Upper lobe of left lung (tissue), 6 donors: ENCODE measurements around the gene SERF2. TPM values are rescaled to one million over a fixed set of nuclear protein-coding genes. Genes with fewer than 3 reads are reported as not detected.
"Not testable (repeated sequence)": the region's sequence is repeated elsewhere in the genome, so short reads cannot be mapped to it uniquely, and the experiment has no call there.

Source experiments
- ATAC-seq, 2 donors: fragments of 200-7000 bp; cut with Tn5 transposase; one replicate each; pipeline ENCODE4 v1.9.1; 2022; ENCODE audit warnings: mild to moderate bottlenecking in 2 of 2, moderate library complexity in 2 of 2; ENCODE audit not compliant: low FRiP score in 2 of 2
- DNase-seq, 2 donors: peaks; one replicate each; pipeline ENCODE4 v3.0.0-alpha.2; 2019 to 2020
- H3K27ac ChIP-seq, 4 donors: fragments of 200-600 bp; sonication (generic); one replicate each; pipeline ENCODE4 v1.5.1; 2016 to 2019
- H3K27me3 ChIP-seq, 4 donors: fragments of 200-600 bp; sonication (generic); one replicate each; pipeline ENCODE4 v1.5.1; 2017 to 2019
- H3K36me3 ChIP-seq, 4 donors: fragments of 200-600 bp; sonication (generic); one replicate each; pipeline ENCODE4 v1.5.1; 2016 to 2019
- H3K4me1 ChIP-seq, 4 donors: fragments of 200-600 bp; sonication (generic); one replicate each; pipeline ENCODE4 v1.5.1; 2018 to 2019
- H3K4me3 ChIP-seq, 4 donors: fragments of 200-600 bp; sonication (generic); one replicate each; pipeline ENCODE4 v1.5.1; 2017 to 2019; ENCODE audit warnings: mild to moderate bottlenecking in 2 of 4, moderate library complexity in 1 of 4
- H3K9me3 ChIP-seq, 4 donors: fragments of 200-600 bp; sonication (generic); one replicate each; pipeline ENCODE4 v1.5.1; 2018 to 2019
- EP300 ChIP-seq, 4 donors: sonication (generic); formaldehyde crosslinking; IDR thresholded peaks; one replicate each; pipeline ENCODE4 v1.5.1; 2017; ENCODE audit warnings: antibody characterized with exemption in 4 of 4, control low read depth in 2 of 4
- POLR2A ChIP-seq, 4 donors: fragments of 450-650 bp; IDR thresholded peaks; one replicate each; pipeline ENCODE4 v1.5.1; 2016 to 2017; ENCODE audit warnings: antibody characterized with exemption in 4 of 4, mild to moderate bottlenecking in 2 of 4
- POLR2AphosphoS5 ChIP-seq, 2 donors: sonication (generic); formaldehyde crosslinking; IDR thresholded peaks; one replicate each; pipeline ENCODE4 v1.5.1; 2017; ENCODE audit warnings: antibody characterized with exemption in 2 of 2
- WGBS, 2 donors: methylation state at CpG; one replicate each; pipeline ENCODE4 v1.1.5; 2017 to 2018; 5-methylcytosine and 5-hydroxymethylcytosine counted together
- total RNA-seq, 6 donors: library from RNA; depleted of rRNA in 4 of 6; stranded (reverse); fragments of >200 nt in 4 of 6; gene quantifications; one replicate each; pipeline versions ENCODE4 v1.1.0 to v1.2.1, GENCODE V29; 2016 to 2021
- TF ChIP-seq, protein P1 (sequence below), 6 experiments: fragments of 450-650 bp in 4 of 6; fragments of 200-600 bp in 2 of 6; sonication (generic) in 2 of 6; IDR thresholded peaks; one replicate each; pipeline ENCODE4 v1.5.1; 2016 to 2019; ENCODE audit warnings: antibody characterized with exemption in 6 of 6
- donor health status: DM: no; HTN: no; CAD: no; lungs with moderate emphysema.
- donor health status: DM: no; HTN: yes; CAD: no; lungs with severe emphysema.

The SERF2 gene
- 1,000 to 10,000 TPM in 1 of 6 donors, 100 to 1,000 TPM in 5; 285 to 1,034 (median 752) TPM for total RNA-seq

GRCh38 chr15:43791993-43792760 is at the start of gene SERF2:
Gene SERF2 (plus strand): TSS chr15:43792320. CDS start chr15:43792377, 57 bp downstream.
- peaks cover 5 to 38% (median 23%) of the 10 kb centered on the region in 4 donors for H3K36me3 ChIP-seq
- peak within 1 kb of the TSS; percentile 95 to 100 (median 98) for H3K27ac ChIP-seq
- no peaks in the 10 kb centered on the region for H3K27me3 ChIP-seq
- peak; percentile 98 to 99 for ATAC-seq
- H3K9me3 ChIP-seq, result no peaks in the 10 kb centered on the region
- TF ChIP-seq POLR2A (IDR thresholded peaks at IDR 0.05) (peak; percentile 97 to 100 (median 98)), EP300 (IDR thresholded peaks at IDR 0.05) (peak in 1 of 4 donors; percentile 73), POLR2AphosphoS5 (IDR thresholded peaks at IDR 0.05) (peak; percentile 99 to 100)
- TF ChIP-seq, protein P1, sequence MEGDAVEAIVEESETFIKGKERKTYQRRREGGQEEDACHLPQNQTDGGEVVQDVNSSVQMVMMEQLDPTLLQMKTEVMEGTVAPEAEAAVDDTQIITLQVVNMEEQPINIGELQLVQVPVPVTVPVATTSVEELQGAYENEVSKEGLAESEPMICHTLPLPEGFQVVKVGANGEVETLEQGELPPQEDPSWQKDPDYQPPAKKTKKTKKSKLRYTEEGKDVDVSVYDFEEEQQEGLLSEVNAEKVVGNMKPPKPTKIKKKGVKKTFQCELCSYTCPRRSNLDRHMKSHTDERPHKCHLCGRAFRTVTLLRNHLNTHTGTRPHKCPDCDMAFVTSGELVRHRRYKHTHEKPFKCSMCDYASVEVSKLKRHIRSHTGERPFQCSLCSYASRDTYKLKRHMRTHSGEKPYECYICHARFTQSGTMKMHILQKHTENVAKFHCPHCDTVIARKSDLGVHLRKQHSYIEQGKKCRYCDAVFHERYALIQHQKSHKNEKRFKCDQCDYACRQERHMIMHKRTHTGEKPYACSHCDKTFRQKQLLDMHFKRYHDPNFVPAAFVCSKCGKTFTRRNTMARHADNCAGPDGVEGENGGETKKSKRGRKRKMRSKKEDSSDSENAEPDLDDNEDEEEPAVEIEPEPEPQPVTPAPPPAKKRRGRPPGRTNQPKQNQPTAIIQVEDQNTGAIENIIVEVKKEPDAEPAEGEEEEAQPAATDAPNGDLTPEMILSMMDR (IDR thresholded peaks at IDR 0.05), result no peak
- DNase-seq, result peak; percentile 100
- 0% methylated on average over 3 to 51 of the region's 66 CpGs for WGBS, 2 donors
- H3K4me3 ChIP-seq, result peak within 1 kb of the TSS; percentile 62 to 93 (median 78)
- peaks cover 27 to 43% (median 31%) of the 10 kb centered on the region in 4 donors for H3K4me1 ChIP-seq

DNA sequence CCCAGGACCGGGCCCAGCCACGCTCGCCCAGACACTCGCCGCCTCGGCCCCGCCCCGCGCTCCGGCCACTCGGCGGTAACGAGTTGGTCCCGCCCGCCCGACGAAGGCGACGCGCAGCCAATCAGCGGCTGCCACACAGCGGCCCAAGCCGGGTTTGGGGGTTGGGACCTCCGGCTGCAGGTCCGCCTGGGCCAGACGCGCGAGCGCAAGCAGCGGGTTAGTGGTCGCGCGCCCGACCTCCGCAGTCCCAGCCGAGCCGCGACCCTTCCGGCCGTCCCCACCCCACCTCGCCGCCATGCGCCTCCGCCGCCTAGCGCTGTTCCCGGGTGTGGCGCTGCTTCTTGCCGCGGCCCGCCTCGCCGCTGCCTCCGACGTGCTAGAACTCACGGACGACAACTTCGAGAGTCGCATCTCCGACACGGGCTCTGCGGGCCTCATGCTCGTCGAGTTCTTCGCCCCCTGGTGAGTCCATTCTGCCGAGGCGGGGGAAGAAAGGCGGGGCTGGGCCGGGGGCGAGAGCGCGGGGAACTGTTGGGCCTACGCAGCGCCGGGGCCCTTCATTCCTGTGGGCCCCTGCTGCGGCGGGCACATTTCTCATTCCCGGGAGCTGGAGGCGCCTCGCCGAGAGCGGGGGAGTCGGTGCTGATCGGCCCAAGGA is 45.7 kb upstream of the SERF2 start, which contains the start of gene PDIA3:
PDIA3 (plus strand) TSS at position 194 of the 658 bp plus-strand sequence; CDS start at position 296, 102 bp downstream.
- H3K27me3 ChIP-seq, H3K36me3 ChIP-seq, H3K9me3 ChIP-seq: not testable (repeated sequence)
- TF ChIP-seq POLR2A (IDR thresholded peaks at IDR 0.05) (peak; percentile 58 to 98 (median 98)), POLR2AphosphoS5 (IDR thresholded peaks at IDR 0.05) (peak; percentile 97 to 98)
- TF ChIP-seq, protein P1 (IDR thresholded peaks at IDR 0.05), result peak in 4 of 6 experiments; percentile 31 to 76 (median 51)
- H3K4me1 ChIP-seq, result peaks cover 35 to 45% (median 41%) of the 10 kb centered on the region in 4 donors
- DNase-seq (peak; percentile 95 to 99), ATAC-seq (peak; percentile 96 to 99)
- 0% methylated on average over 18 to 27 of the region's 84 CpGs for WGBS, 2 donors
- peak within 1 kb of the TSS; percentile 94 to 99 (median 96) for H3K27ac ChIP-seq
- peak within 1 kb of the TSS; percentile 70 to 95 (median 77) for H3K4me3 ChIP-seq

DNA sequence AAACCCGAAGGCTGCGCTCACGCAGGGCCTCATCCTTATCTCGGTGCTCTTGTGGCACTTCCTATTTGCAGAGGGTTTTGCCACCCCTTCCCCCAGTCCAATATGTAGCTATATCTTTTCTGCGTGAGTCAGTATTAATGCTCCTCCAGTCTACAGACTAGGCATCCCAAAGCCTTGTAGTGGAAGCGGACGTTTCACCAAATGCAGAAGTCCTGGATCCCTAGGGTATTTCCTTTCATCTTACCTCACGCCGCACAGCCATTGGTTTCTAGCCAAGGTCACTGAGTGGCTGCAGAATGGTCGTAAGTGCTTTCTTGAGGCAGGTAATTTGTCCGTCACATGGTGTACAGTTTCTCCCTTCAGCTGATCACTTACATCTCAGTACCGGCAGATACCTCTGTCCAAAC is 45.2 kb upstream of the SERF2 start:
- H3K36me3 ChIP-seq, H3K27me3 ChIP-seq, H3K9me3 ChIP-seq: not testable (repeated sequence)
- Histone ChIP-seq H3K27ac (peak overlapping the region; percentile 94 to 99 (median 96)), H3K4me3 (peak overlapping the region; percentile 70 to 95 (median 77)), H3K4me1 (peaks cover 41 to 50% (median 45%) of the 10 kb centered on the region in 4 donors)
- 1% methylated on average over 12 of the region's 12 CpGs for WGBS, 2 donors
- peak; percentile 56 to 76 for ATAC-seq
- DNase-seq, result peak in 1 of 2 donors; percentile 52

DNA sequence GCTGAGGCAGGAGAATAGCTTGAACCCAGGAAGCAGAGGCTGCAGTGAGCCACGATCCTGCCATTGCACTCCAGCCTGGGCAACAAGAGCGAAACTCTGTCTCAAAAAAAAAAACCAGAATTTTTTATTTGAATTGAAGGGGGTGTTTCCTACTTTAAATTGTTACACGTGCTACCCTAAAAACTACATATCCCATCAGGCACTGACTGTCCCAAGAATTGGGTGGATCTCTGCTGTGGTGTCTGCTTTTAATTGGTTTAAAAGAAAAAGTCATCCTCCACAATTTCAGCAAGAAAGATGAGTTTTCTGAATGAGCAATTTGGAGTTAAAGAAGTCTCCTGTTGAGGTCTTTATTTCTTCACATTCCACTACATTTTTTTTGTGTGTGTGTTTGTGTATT is 43.7 kb upstream of the SERF2 start:
- H3K36me3 ChIP-seq, result peaks cover 0 to 16% (median under 1%) of the 10 kb centered on the region in 4 donors
- H3K9me3 ChIP-seq, result no peaks in the 10 kb centered on the region
- no peak for TF ChIP-seq POLR2A (IDR thresholded peaks at IDR 0.05)
- TF ChIP-seq POLR2AphosphoS5 (IDR thresholded peaks at IDR 0.05), result no peak
- TF ChIP-seq, protein P1 (IDR thresholded peaks at IDR 0.05), result no peak
- H3K4me3 ChIP-seq, result peak overlapping the region in 3 of 4 donors; percentile 71 to 95 (median 83)
- peaks cover 43 to 57% (median 49%) of the 10 kb centered on the region in 4 donors for H3K4me1 ChIP-seq
- no peak for ATAC-seq
- peak overlapping the region in 2 of 4 donors; percentile 19 to 69 for H3K27ac ChIP-seq
- no peak for DNase-seq
- WGBS, 2 donors, result 53 to 59% methylated on average over 3 of the region's 3 CpGs
- H3K27me3 ChIP-seq, result no peaks in the 10 kb centered on the region
